Measurements from ENCODE around the gene SIRT6.
A peak's percentile ranks its signal among the peaks of the same experiment; 100 is the strongest.
"Not testable (repeated sequence)": the region's sequence is repeated elsewhere in the genome, so short reads cannot be mapped to it uniquely, and the experiment has no call there.

SIRT6 gene

GRCh38 chr19:4173479-4174212 is 8.7 kb downstream of the SIRT6 start:
- no peak for DNase-seq

GRCh38 chr19:4172861-4173473 is 9.4 kb downstream of the SIRT6 start:
- DNase-seq = no peak

GRCh38 chr19:4171676-4172075 is 10.7 kb downstream of the SIRT6 start:
- DNase-seq = no peak

- DNase-seq = no peak
Observed at GRCh38 chr19:4164262-4164661, 18.1 kb downstream of the SIRT6 start.

- no peak for DNase-seq
Observed at GRCh38 chr19:4161415-4162077, 20.8 kb downstream of the SIRT6 start.

DNA sequence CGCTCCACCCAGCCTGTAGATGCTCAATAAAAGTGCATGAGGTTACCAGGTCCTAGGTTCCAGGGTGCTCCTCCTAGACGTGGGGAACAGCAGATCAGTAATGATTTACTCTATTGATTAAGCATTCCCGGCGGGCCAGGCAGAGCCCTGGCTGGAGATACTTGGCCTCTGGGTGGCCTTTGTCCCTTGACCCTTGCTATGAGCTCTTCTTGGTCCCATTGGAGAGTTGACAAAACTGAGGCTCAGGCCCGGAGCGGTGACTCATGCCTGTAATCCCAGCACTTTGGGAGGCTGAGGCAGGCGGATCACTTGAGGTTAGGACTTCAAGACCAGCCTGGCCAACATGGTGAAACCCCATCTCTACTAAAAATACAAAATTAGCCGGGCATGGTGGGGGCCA is 24.4 kb downstream of the SIRT6 start:
- DNase-seq = not testable (repeated sequence)

- DNase-seq = no peak
Observed at GRCh38 chr19:4157164-4157563, 25.2 kb downstream of the SIRT6 start.

GRCh38 chr19:4154571-4155312 is 27.6 kb downstream of the SIRT6 start:
- DNase-seq = no peak

DNA sequence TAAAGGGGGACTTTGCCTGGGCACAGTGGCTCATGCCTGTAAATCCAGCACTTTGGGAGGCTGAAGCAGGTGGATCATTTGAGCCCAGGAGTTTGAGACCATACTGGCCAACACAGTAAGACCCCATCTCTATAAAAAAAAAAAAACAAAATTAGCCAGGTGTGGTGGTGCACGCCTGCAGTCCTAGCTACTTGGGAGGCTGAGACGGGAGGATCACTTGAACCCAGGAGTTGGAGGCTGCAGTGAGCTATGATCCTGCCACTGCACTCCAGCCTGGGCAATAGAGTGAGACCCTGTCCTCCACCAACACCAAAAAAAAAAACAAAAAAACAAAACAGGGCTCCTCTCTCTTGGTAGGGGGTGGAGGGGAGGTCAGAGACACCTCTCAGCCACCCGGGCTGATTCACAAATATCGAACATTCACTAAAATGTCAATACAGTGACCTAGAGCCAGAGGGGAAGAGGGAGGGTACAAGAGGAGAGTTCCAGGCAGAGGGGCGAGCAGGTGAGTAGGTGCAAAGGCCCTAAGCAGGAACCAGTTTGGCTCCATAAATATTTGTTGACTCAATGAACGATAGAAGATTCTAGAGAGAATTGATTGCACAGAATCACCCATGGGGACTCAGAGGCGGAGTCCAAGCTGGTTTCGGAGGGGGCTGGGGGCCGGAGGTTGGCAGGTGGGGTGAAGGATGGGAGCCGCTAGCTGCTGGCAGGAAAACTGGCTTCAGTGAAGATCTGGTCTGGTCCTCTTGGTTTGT is 29.9 kb downstream of the SIRT6 start:
- no peak for DNase-seq

- DNase-seq = no peak
Observed at GRCh38 chr19:4151623-4152022, 30.7 kb downstream of the SIRT6 start.

GRCh38 chr19:4149518-4150288 is 32.7 kb downstream of the SIRT6 start:
- no peak for DNase-seq

GRCh38 chr19:4144666-4145249 is 37.6 kb downstream of the SIRT6 start:
- DNase-seq = peak; percentile 84

DNA sequence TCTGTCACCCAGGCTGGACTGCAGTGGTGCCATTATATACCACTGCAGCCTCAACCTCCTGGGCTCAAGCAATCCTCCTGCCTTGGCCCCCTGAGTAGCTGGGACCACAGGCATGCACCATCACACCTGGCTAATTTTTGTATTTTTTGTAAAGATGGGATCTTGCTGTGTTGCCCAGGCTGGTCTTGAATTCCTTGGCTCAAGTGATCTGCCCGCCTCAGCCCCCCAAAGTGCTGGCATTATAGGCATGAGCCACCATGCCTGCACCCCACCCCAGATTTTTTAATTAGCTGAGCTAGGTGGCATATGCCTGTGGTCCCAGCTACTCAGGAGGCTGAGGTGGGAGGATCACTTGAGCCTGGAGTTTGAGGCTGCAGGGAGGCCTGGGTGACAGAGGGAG is 39.4 kb downstream of the SIRT6 start:
- DNase-seq = not testable (repeated sequence)

DNA sequence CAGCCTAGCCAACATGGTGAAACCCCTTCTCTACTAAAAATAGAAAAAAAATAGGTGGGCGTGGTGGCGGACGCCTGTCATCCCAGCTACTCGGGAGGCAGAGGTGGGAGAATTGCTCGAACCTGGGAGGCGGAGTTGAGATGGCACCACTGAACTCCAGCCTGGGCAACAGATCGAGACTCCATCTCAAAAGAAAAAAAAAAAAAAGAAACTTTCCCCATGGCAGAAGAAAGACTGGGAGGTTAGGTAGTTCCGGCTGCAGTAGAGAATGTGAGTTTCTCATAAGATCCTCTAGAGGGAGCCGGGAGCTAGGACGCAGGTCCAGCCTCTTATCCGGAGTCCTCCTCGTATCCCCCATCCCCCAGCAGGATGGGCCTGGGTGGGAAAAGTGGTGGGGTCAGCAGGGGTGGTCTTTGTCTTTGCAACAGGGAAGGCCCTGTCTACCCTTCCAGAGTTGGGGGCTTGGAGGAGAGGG is 42.1 kb downstream of the SIRT6 start:
- DNase-seq = peak; percentile 77

- DNase-seq = peak; percentile 51
Observed at GRCh38 chr19:4139614-4140236, 42.6 kb downstream of the SIRT6 start.

DNA sequence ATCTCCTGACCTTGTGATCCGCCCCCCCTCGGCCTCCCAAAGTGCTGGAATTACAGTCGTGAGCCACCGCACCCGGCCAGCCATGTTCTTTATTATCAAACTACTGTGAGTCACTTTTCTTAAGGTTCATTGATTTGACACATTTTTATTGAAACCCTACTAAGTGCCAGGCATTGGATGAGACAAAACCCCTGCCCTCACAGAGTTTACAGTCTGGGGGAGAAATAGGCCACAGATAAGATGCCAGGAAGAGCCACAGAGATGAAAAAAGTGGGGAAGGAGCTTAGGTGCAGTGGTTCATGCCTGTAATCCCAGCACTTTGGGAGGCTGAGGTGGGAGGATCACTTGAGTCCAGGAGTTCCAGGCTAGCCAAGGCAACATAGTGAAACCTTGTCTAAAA is 43.9 kb downstream of the SIRT6 start:
- no peak for DNase-seq

GRCh38 chr19:4136680-4137088 is 45.7 kb downstream of the SIRT6 start:
- DNase-seq = no peak

DNA sequence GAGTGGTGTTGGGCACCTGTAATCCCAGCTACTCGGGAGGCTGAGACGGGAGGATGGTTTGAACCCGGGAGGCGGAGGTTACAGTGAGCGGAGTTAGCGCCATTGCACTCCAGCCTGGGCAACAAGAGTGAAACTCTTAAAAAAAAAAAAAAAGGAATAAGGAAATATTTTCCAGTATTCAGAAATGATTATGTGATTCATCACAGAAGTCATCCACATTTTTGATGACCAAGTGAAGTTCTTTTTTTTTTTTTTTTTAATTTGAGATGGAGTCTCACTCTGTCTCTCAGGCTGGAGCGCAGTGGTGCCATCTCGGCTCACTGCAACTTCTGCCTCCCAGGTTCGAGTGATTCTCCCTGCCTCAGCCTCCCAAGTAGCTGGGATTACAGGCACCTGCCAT is 47.0 kb downstream of the SIRT6 start:
- DNase-seq = not testable (repeated sequence)

GRCh38 chr19:4134351-4134750 is 48.0 kb downstream of the SIRT6 start:
- no peak for DNase-seq

- peak; percentile 85 for DNase-seq
Observed at GRCh38 chr19:4130744-4131438, 51.5 kb downstream of the SIRT6 start.
